Loucy (cell line): ENCODE measurements around the gene FCN2.

Experiments
- H2AFZ ChIP-seq: fragments of 200-600 bp; sonication (generic); 2 replicates; pipeline ENCODE4 v1.6.0; 2016; ENCODE audit warnings: antibody characterized with exemption, mild to moderate bottlenecking, low read length, moderate library complexity
- H3F3A ChIP-seq: fragments of 200-600 bp; 2 replicates; pipeline ENCODE4 v1.6.0; 2016; ENCODE audit warnings: antibody characterized with exemption, low read depth, mild to moderate bottlenecking
- H3K27me3 ChIP-seq: fragments of 200-600 bp; sonication (generic); 2 replicates; pipeline ENCODE4 v1.6.1; 2014; ENCODE audit warnings: low read length, mild to moderate bottlenecking; ENCODE audit not compliant: insufficient read depth, poor library complexity, severe bottlenecking
- H3K36me3 ChIP-seq: fragments of 200-600 bp; sonication (generic); 2 replicates; pipeline ENCODE4 v1.6.1; 2016; ENCODE audit warnings: low read length; ENCODE audit not compliant: insufficient read depth
- H3K4me1 ChIP-seq: fragments of 200-600 bp; sonication (generic); 2 replicates; pipeline ENCODE4 v1.5.1; 2014; ENCODE audit warnings: low read length, mild to moderate bottlenecking; ENCODE audit not compliant: insufficient read depth, poor library complexity, severe bottlenecking
- H3K4me2 ChIP-seq: fragments of 200-600 bp; sonication (generic); 2 replicates; pipeline ENCODE4 v1.6.0; 2014; ENCODE audit warnings: antibody characterized with exemption, low read length, low read depth, mild to moderate bottlenecking; ENCODE audit not compliant: poor library complexity, severe bottlenecking
- H3K4me3 ChIP-seq: fragments of 200-600 bp; sonication (generic); 2 replicates; pipeline ENCODE4 v1.5.1; 2014; ENCODE audit warnings: low read length, mild to moderate bottlenecking, mixed read lengths; ENCODE audit not compliant: poor library complexity, severe bottlenecking
- H3K79me2 ChIP-seq: fragments of 200-600 bp; sonication (generic); 2 replicates; pipeline ENCODE4 v1.6.1; 2014; ENCODE audit warnings: low read length; ENCODE audit not compliant: insufficient read depth
- H3K9ac ChIP-seq: fragments of 200-600 bp; sonication (generic); 2 replicates; pipeline ENCODE4 v1.6.0; 2014; ENCODE audit warnings: mild to moderate bottlenecking, low read depth, low read length, moderate library complexity; ENCODE audit not compliant: poor library complexity, severe bottlenecking
- H3K9me2 ChIP-seq: fragments of 200-600 bp; sonication (generic); replicated peaks from 2 replicates; pipeline ENCODE4 v1.6.1; 2016; ENCODE audit warnings: low read depth, low read length, mixed read lengths
- H3K9me3 ChIP-seq: fragments of 200-600 bp; sonication (generic); 2 replicates; pipeline ENCODE4 v1.6.1; 2014; ENCODE audit warnings: mild to moderate bottlenecking, antibody characterized with exemption, low read length, low read depth; ENCODE audit not compliant: insufficient read depth
- H4K20me1 ChIP-seq: fragments of 200-600 bp; sonication (generic); 2 replicates; pipeline ENCODE4 v1.6.0; 2014; ENCODE audit warnings: antibody characterized with exemption, low read length, mild to moderate bottlenecking; ENCODE audit not compliant: insufficient read depth, poor library complexity, severe bottlenecking
- CTCF ChIP-seq: fragments of 200-600 bp; sonication (generic); conservative IDR thresholded peaks from 2 replicates; pipeline ENCODE4 v1.5.1; 2014; ENCODE audit warnings: mild to moderate bottlenecking, antibody characterized with exemption, low read length
- EZH2phosphoT487 ChIP-seq: fragments of 200-600 bp; IDR thresholded peaks from 2 replicates; pipeline ENCODE4 v1.6.1; 2018; ENCODE audit warnings: antibody characterized with exemption, mild to moderate bottlenecking, moderate library complexity, borderline replicate concordance

The FCN2 gene

GRCh38 chr9:134846699-134847098, 33.9 kb upstream of the FCN2 start:
- Histone ChIP-seq H3K79me2 (no peaks in the 10 kb centered on the region), H3K27me3 (no peaks in the 10 kb centered on the region), H3F3A (no peaks in the 10 kb centered on the region), H3K9ac (no peak overlapping the region), H3K9me2 (no peaks in the 10 kb centered on the region), H2AFZ (no peak overlapping the region), H3K4me3 (no peak overlapping the region), H4K20me1 (no peaks in the 10 kb centered on the region), H3K4me2 (no peak overlapping the region), H3K4me1 (no peaks in the 10 kb centered on the region), H3K9me3 (peaks cover 5% of the 10 kb centered on the region; the same call in 1 of the 2 replicates), H3K36me3 (no peaks in the 10 kb centered on the region)
- TF ChIP-seq EZH2phosphoT487, result no peak
- TF ChIP-seq CTCF, result no peak

- TF ChIP-seq EZH2phosphoT487 (no peak), CTCF (no peak)
- no peaks in the 10 kb centered on the region for H3K27me3 ChIP-seq
- no peaks in the 10 kb centered on the region for H3K36me3 ChIP-seq
- no peaks in the 10 kb centered on the region for H3F3A ChIP-seq
- H3K9ac ChIP-seq, result no peak overlapping the region
- H3K4me1 ChIP-seq, result no peaks in the 10 kb centered on the region
- H4K20me1 ChIP-seq, result no peaks in the 10 kb centered on the region
- no peak overlapping the region for H3K4me2 ChIP-seq
- H3K79me2 ChIP-seq, result no peaks in the 10 kb centered on the region
- peaks cover 5% of the 10 kb centered on the region; the same call in 1 of the 2 replicates for H3K9me3 ChIP-seq
- H2AFZ ChIP-seq, result no peak overlapping the region
- H3K4me3 ChIP-seq, result no peak overlapping the region
- H3K9me2 ChIP-seq, result no peaks in the 10 kb centered on the region
These were observed 33.5 kb upstream of the FCN2 start for GRCh38 chr9:134847138-134847537.

GRCh38 chr9:134847752-134848432, 32.7 kb upstream of the FCN2 start:
- no peak overlapping the region for H3K4me2 ChIP-seq
- H3K9me2 ChIP-seq, result no peaks in the 10 kb centered on the region
- peaks cover 5% of the 10 kb centered on the region; the same call in 1 of the 2 replicates for H3K9me3 ChIP-seq
- H3F3A ChIP-seq, result no peaks in the 10 kb centered on the region
- no peaks in the 10 kb centered on the region for H3K27me3 ChIP-seq
- TF ChIP-seq CTCF (no peak), EZH2phosphoT487 (no peak)
- H3K4me3 ChIP-seq, result no peak overlapping the region
- no peaks in the 10 kb centered on the region for H3K79me2 ChIP-seq
- no peaks in the 10 kb centered on the region for H3K36me3 ChIP-seq
- no peak overlapping the region for H3K9ac ChIP-seq
- no peaks in the 10 kb centered on the region for H4K20me1 ChIP-seq
- H2AFZ ChIP-seq, result no peak overlapping the region
- H3K4me1 ChIP-seq, result no peaks in the 10 kb centered on the region
